ENCODE data around the gene CEP250. TPM values are rescaled to one million over a fixed set of nuclear protein-coding genes. Genes with fewer than 3 reads are reported as not detected.

CEP250 gene
- total and polyA plus RNA-seq, 2 of the 4 experiments (the other 2 are of a cell fraction): 22.7 to 35.1 TPM

GRCh38 chr20:35448788-35449373 lies 6.5 kb upstream of the CEP250 start:
- POLR2A ChIA-PET (ENCODE audit: unreplicated experiment): interaction anchor here (0.6 to 0.8 kb wide), 2 partner anchors 141 to 145 kb away, joined by 3 to 4 read pairs; no protein-coding TSS in a partner anchor
- in situ Hi-C loops (cut with MboI; ENCODE audit: low sequenced_read_pairs): loop anchor here (25.0 kb wide), 2 partner anchors 312 to 612 kb away; partner anchors contain the start of genes EDEM2 and NCOA6
- Histone ChIP-seq H2AFZ (replicated peaks; ENCODE audit: low read length, poor library complexity) (peak overlapping the region; percentile 32), H3K4me3 (ENCODE audit: insufficient read depth, low read depth, low read length) (no peak overlapping the region), H4K5ac (ENCODE audit: low read depth, low read length) (no peak overlapping the region), H3K27me3 (ENCODE audit: control insufficient read depth, insufficient read depth, low read length) (no peaks in the 10 kb centered on the region), H3K9me3 (ENCODE audit: control insufficient read depth, insufficient read depth, low read length) (no peaks in the 10 kb centered on the region), H3K36me3 (ENCODE audit: control insufficient read depth, insufficient read depth, low read length) (no peaks in the 10 kb centered on the region), H4K20me1 (ENCODE audit: insufficient read depth, low read length) (no peaks in the 10 kb centered on the region), H3K18ac (ENCODE audit: low read depth, low read length) (no peak overlapping the region), H3K4ac (ENCODE audit: low read depth, low read length) (no peak overlapping the region), H3K79me1 (ENCODE audit: low read depth in 1 of 2, low read length in 2 of 2) (peaks cover 3 to 4% of the 10 kb centered on the region in 2 experiments; a peak in 1 of 4 replicates), H2BK120ac (ENCODE audit: low read depth, low read length) (no peak overlapping the region), H3K4me1 (ENCODE audit: control insufficient read depth, insufficient read depth, low read length) (0 out of 2 replicates have a peak, but pooled peaks cover 2% of the 10 kb centered on the region), H3K56ac (ENCODE audit: extremely low read depth, insufficient read depth, low read length) (no peak overlapping the region), H4K91ac (ENCODE audit: insufficient read depth, low read depth, low read length) (no peak overlapping the region; the same call in 1 of the 2 replicates), H2BK5ac (ENCODE audit: low read depth, low read length, poor library complexity, severe bottlenecking) (no peak overlapping the region), H3K9ac (ENCODE audit: low read depth, low read length) (no peak overlapping the region), H3K23ac (ENCODE audit: low read depth, low read length) (no peak overlapping the region; the same call in 1 of the 2 replicates), H3K9me1 (ENCODE audit: insufficient read depth, low read length) (peaks cover 9% of the 10 kb centered on the region; the same call in 1 of the 2 replicates), H3K14ac (replicated peaks; ENCODE audit: low read depth, low read length) (no peak overlapping the region), H2AK9ac (replicated peaks; ENCODE audit: low read depth, low read length, poor library complexity) (no peak overlapping the region), H3K27ac (ENCODE audit: insufficient read depth, low read length) (no peak overlapping the region), H2BK15ac (ENCODE audit: low read depth, low read length) (no peak overlapping the region; the same call in 2 of the 3 replicates), H4K8ac (ENCODE audit: low read depth in 2 of 2, low read length in 2 of 2) (no peak overlapping the region), H2BK20ac (ENCODE audit: low read depth, low read length) (no peak overlapping the region), H3K4me2 (ENCODE audit: low read depth, low read length) (no peak overlapping the region), H2AK5ac (ENCODE audit: low read depth, low read length) (0 out of 2 replicates have a peak overlapping the region, but pooled peaks have one; percentile 12)
- CTCF ChIA-PET: no interaction called here
- ATAC-seq (ENCODE audit: low read depth) (no peak), DNase-seq (no peak)
- WGBS, 2 experiments (ENCODE audit: extremely low coverage in 2 of 2, insufficient read length in 1 of 2): 83% methylated on average over 1 of the region's 5 CpGs; no CpG with 5 or more reads in 1 of the 2 experiments
- no TSS peak for BruUV-seq (replicated peaks)
- dilution Hi-C loops (cut with HindIII; ENCODE audit: low sequenced_read_pairs, unreplicated experiment): no loop called here
- intact Hi-C loops (cut with micrococcal nuclease): no loop called here
- TF ChIP-seq CEBPB (IDR thresholded peaks at IDR 0.05; ENCODE audit: low read depth, low read length): no peak
- no peak for TF ChIP-seq RAD21 (IDR thresholded peaks at IDR 0.05; ENCODE audit: low read length)
- no peak for TF ChIP-seq SMC3 (IDR thresholded peaks at IDR 0.05; ENCODE audit: low read depth, low read length)
- no peak for TF ChIP-seq NFE2L2 (IDR thresholded peaks at IDR 0.05; ENCODE audit: low read depth, low read length)
- no peak for TF ChIP-seq FOS (IDR thresholded peaks at IDR 0.05; ENCODE audit: low read depth, low read length)
- no peak for TF ChIP-seq CHD1 (IDR thresholded peaks at IDR 0.05; ENCODE audit: low read depth, low read length)
- no peak for TF ChIP-seq BHLHE40 (IDR thresholded peaks at IDR 0.05; ENCODE audit: low read depth, low read length)
- no peak for TF ChIP-seq RCOR1 (IDR thresholded peaks at IDR 0.05; ENCODE audit: insufficient replicate concordance, low read length)
- TF ChIP-seq MAZ (IDR thresholded peaks at IDR 0.05; ENCODE audit: borderline replicate concordance, low read depth, low read length): no peak
- TF ChIP-seq, protein P1, sequence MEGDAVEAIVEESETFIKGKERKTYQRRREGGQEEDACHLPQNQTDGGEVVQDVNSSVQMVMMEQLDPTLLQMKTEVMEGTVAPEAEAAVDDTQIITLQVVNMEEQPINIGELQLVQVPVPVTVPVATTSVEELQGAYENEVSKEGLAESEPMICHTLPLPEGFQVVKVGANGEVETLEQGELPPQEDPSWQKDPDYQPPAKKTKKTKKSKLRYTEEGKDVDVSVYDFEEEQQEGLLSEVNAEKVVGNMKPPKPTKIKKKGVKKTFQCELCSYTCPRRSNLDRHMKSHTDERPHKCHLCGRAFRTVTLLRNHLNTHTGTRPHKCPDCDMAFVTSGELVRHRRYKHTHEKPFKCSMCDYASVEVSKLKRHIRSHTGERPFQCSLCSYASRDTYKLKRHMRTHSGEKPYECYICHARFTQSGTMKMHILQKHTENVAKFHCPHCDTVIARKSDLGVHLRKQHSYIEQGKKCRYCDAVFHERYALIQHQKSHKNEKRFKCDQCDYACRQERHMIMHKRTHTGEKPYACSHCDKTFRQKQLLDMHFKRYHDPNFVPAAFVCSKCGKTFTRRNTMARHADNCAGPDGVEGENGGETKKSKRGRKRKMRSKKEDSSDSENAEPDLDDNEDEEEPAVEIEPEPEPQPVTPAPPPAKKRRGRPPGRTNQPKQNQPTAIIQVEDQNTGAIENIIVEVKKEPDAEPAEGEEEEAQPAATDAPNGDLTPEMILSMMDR (conservative IDR thresholded peaks at IDR 0.05; ENCODE audit: low read depth, low read length): no peak
- no peak for TF ChIP-seq MXI1 (IDR thresholded peaks at IDR 0.05; ENCODE audit: borderline replicate concordance, low read depth, low read length)
- TF ChIP-seq, protein P2, sequence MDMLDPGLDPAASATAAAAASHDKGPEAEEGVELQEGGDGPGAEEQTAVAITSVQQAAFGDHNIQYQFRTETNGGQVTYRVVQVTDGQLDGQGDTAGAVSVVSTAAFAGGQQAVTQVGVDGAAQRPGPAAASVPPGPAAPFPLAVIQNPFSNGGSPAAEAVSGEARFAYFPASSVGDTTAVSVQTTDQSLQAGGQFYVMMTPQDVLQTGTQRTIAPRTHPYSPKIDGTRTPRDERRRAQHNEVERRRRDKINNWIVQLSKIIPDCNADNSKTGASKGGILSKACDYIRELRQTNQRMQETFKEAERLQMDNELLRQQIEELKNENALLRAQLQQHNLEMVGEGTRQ (IDR thresholded peaks at IDR 0.05; ENCODE audit: low read depth, low read length): no peak
- TF ChIP-seq, protein P3, sequence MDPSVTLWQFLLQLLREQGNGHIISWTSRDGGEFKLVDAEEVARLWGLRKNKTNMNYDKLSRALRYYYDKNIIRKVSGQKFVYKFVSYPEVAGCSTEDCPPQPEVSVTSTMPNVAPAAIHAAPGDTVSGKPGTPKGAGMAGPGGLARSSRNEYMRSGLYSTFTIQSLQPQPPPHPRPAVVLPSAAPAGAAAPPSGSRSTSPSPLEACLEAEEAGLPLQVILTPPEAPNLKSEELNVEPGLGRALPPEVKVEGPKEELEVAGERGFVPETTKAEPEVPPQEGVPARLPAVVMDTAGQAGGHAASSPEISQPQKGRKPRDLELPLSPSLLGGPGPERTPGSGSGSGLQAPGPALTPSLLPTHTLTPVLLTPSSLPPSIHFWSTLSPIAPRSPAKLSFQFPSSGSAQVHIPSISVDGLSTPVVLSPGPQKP (IDR thresholded peaks at IDR 0.05; ENCODE audit: borderline replicate concordance, low read depth, low read length): no peak
- TF ChIP-seq POLR2A (IDR thresholded peaks at IDR 0.05; ENCODE audit: low read depth, low read length): no peak
- no peak for TF ChIP-seq RFX5 (IDR thresholded peaks at IDR 0.05; ENCODE audit: low read depth, low read length)
